ENCODE data around the gene MRPL12. TPM values are rescaled to one million over a fixed set of nuclear protein-coding genes. Genes with fewer than 3 reads are reported as not detected.

MRPL12 gene
- 82.6 and 143 TPM in 2 replicates for total RNA-seq (2022)
- Bru-seq, nascent RNA = percentile 93 among the genes with signal in this experiment
- percentile 95 among the genes with signal in this experiment for BruChase-seq, experiment 1, labeled RNA remaining after a 6-hour chase
- percentile 94 among the genes with signal in this experiment for BruChase-seq, experiment 2, labeled RNA remaining after a 2-hour chase
- long read RNA-seq, transcript MRPL12-201 (5 exons, 1,028 nt) = major isoform, 70 of 76 reads
- long read RNA-seq, partial matches to known transcripts = 6 of 76 reads
- long read RNA-seq, other reads (novel, unspliced or antisense) = 0 of 76 reads

DNA sequence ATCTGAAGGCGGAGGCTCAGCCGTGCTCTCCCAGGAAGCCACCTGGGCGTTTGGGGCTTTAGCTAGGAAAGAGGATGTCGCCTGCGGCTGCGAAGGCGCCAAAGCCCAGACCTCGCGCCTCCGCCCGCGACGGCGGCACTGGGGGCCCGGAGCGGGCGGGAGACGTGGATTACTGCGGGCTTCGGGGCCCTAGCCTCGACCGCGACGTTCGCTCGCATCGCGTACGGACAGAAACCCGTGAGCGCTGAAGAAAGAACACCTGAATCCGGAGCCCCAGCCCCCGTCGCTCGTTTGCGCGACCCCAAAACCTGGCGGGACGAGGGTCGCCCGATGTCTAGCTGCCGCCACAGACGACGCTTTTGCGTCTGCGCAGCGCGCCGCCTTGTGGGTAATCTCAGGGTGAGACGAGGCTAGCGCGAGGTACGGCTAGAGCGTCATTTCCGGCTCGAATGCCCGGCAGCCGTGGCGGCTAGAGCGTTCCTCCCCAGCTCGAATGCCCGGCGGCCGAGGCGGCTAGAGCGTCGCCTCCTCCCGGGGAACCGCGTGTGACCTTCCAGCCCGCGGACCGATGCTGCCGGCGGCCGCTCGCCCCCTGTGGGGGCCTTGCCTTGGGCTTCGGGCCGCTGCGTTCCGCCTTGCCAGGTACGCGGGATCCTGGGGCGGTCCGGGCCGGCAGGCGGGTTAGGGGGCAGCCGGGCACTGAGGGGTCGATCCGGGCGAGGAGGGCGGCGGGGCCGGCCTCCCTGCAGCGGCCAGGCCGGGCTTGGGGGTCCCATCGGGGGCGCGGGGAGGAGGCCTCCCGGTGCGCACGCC, at the start of gene MRPL12:
Gene MRPL12 (plus strand): TSS at position 434 of the 813 bp plus-strand sequence. CDS start 135 bp downstream, at position 569.
- Mint-ChIP-seq H3K4me1 (ENCODE audit: insufficient read depth, unreplicated experiment) (peaks cover 12% of the 10 kb centered on the region), H3K27me3 (ENCODE audit: insufficient read depth, unreplicated experiment) (no peaks in the 10 kb centered on the region), H3K27ac (ENCODE audit: low read depth, unreplicated experiment) (peak within 1 kb of the TSS; percentile 97), H3K4me3 (ENCODE audit: unreplicated experiment) (peak within 1 kb of the TSS; percentile 98), H3K9me3 (ENCODE audit: unreplicated experiment) (no peaks in the 10 kb centered on the region), H3K36me3 (ENCODE audit: insufficient read depth, unreplicated experiment) (peaks cover 74% of the 10 kb centered on the region)
- TF ChIP-seq, protein P1, sequence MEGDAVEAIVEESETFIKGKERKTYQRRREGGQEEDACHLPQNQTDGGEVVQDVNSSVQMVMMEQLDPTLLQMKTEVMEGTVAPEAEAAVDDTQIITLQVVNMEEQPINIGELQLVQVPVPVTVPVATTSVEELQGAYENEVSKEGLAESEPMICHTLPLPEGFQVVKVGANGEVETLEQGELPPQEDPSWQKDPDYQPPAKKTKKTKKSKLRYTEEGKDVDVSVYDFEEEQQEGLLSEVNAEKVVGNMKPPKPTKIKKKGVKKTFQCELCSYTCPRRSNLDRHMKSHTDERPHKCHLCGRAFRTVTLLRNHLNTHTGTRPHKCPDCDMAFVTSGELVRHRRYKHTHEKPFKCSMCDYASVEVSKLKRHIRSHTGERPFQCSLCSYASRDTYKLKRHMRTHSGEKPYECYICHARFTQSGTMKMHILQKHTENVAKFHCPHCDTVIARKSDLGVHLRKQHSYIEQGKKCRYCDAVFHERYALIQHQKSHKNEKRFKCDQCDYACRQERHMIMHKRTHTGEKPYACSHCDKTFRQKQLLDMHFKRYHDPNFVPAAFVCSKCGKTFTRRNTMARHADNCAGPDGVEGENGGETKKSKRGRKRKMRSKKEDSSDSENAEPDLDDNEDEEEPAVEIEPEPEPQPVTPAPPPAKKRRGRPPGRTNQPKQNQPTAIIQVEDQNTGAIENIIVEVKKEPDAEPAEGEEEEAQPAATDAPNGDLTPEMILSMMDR (IDR thresholded peaks at IDR 0.05; ENCODE audit: unreplicated experiment) = no peak
- BruUV-seq (replicated peaks) = TSS peak; percentile 74
- ChIA-PET CTCF (interaction anchor here (0.6 to 0.9 kb wide), 4 partner anchors 8 to 308 kb away, joined by 3 to 4 read pairs (median 3); no protein-coding TSS in a partner anchor), POLR2A (interaction anchor here (0.6 to 3.9 kb wide), 30 partner anchors 9 to 637 kb away, joined by 3 to 122 read pairs (median 6); partner anchors contain the start of genes ARL16, CCDC137, FAAP100 and HGS)
- intact Hi-C loops (cut with micrococcal nuclease) = loop anchor here (1.0 kb wide), 1 partner anchor 8 kb away; no protein-coding TSS in a partner anchor
- DNase-seq (ENCODE audit: unreplicated experiment) = peak; percentile 90

DNA sequence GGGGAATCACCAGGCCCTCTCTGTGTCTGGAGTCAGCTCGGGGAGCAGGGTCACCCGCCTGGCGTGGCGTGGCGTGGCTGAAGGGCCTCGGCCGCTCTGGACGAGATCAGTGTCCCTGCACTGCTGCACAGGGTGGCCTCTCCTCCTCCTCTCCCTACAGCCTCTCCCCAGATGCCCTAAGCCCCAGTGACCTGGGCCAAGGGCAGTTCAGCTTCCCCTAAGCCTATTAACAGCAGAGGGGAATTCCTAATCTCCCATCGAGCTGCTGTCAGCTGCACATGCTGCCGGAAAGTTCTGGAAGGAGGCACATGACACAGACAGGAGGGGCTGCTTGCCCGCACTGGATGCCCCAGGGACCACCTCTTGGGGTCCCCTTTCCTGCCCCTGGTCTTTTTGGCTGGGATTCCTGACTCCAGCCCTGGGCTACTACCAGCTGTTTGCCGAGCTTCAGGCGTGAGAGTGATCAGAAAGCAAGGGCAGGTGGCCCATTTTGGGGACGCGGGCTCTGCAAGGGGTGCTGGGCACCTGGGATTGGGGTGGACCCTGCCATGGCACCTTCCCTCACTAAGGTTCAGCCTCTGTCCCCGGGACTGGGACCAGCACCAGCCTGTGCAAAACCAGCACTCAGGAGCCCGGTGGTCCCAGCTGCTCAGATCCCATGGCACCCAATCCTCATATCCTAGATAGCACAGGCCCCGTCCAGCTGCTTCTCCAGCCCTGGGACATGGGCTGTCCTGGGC, 47.6 kb upstream of the MRPL12 start:
- Mint-ChIP-seq H3K27me3 (ENCODE audit: insufficient read depth, unreplicated experiment) (no peaks in the 10 kb centered on the region), H3K4me1 (ENCODE audit: insufficient read depth, unreplicated experiment) (peaks cover 7% of the 10 kb centered on the region), H3K36me3 (ENCODE audit: insufficient read depth, unreplicated experiment) (peaks cover 5% of the 10 kb centered on the region), H3K27ac (ENCODE audit: low read depth, unreplicated experiment) (no peak overlapping the region), H3K4me3 (ENCODE audit: unreplicated experiment) (no peak overlapping the region), H3K9me3 (ENCODE audit: unreplicated experiment) (no peaks in the 10 kb centered on the region)
- ChIA-PET POLR2A (interaction anchor here (1.1 kb wide), 2 partner anchors 10 kb away, joined by 3 read pairs; no protein-coding TSS in a partner anchor), CTCF (no interaction called here)
- TF ChIP-seq, protein P1 (IDR thresholded peaks at IDR 0.05; ENCODE audit: unreplicated experiment) = no peak
- no TSS peak for BruUV-seq (replicated peaks)
- intact Hi-C loops (cut with micrococcal nuclease) = no loop called here
- no peak for DNase-seq (ENCODE audit: unreplicated experiment)

GRCh38 chr17:81656118-81656743, 46.9 kb upstream of the MRPL12 start, which contains the start of gene PDE6G:
Gene PDE6G (minus strand): TSS chr17:81656542. CDS start chr17:81653305, 3,237 bp downstream.
- no peak within 1 kb of the TSS for H3K4me3 Mint-ChIP-seq (ENCODE audit: unreplicated experiment)
- ChIA-PET POLR2A (interaction anchor here (1.1 kb wide), 2 partner anchors 9 to 10 kb away, joined by 3 read pairs; no protein-coding TSS in a partner anchor), CTCF (interaction anchor here (0.8 kb wide), 1 partner anchor 9 kb away, joined by 3 read pairs; no protein-coding TSS in a partner anchor)
- H3K27ac Mint-ChIP-seq (ENCODE audit: low read depth, unreplicated experiment) = no peak within 1 kb of the TSS
- TF ChIP-seq, protein P1 (IDR thresholded peaks at IDR 0.05; ENCODE audit: unreplicated experiment) = no peak
- peaks cover 7% of the 10 kb centered on the region for H3K4me1 Mint-ChIP-seq (ENCODE audit: insufficient read depth, unreplicated experiment)
- intact Hi-C loops (cut with micrococcal nuclease) = no loop called here
- H3K9me3 Mint-ChIP-seq (ENCODE audit: unreplicated experiment) = no peaks in the 10 kb centered on the region
- BruUV-seq (replicated peaks) = no TSS peak
- DNase-seq (ENCODE audit: unreplicated experiment) = no peak
- H3K36me3 Mint-ChIP-seq (ENCODE audit: insufficient read depth, unreplicated experiment) = no peaks in the 10 kb centered on the region
- H3K27me3 Mint-ChIP-seq (ENCODE audit: insufficient read depth, unreplicated experiment) = no peaks in the 10 kb centered on the region

Measured in MCF 10A (cell line).